ENCODE measurements around the gene FGF4. TPM values are rescaled to one million over a fixed set of nuclear protein-coding genes. Genes with fewer than 3 reads are reported as not detected.

Gene FGF4
- total and polyA plus RNA-seq, 10 of the 15 experiments (the other 5 are each of a cell fraction or from before 2014, with no cell fraction given): not detected

- Histone ChIP-seq H4K20me1 (ENCODE audit: control insufficient read depth, insufficient read depth) (no peaks in the 10 kb centered on the region), H3K4me3 (no peak overlapping the region), H3K9me3 (replicated peaks; ENCODE audit: control insufficient read depth, insufficient read depth, low read length) (no peaks in the 10 kb centered on the region; the same call in 2 of the 3 replicates), H3K36me3 (ENCODE audit: control insufficient read depth in 2 of 2, insufficient read depth in 2 of 2, low read length in 1 of 2) (no peaks in the 10 kb centered on the region), H3K9ac (ENCODE audit: control insufficient read depth, insufficient read depth, low read length) (no peak overlapping the region), H3K4me2 (ENCODE audit: control insufficient read depth, insufficient read depth) (no peak overlapping the region), H3K79me2 (ENCODE audit: control insufficient read depth, insufficient read depth, low read length) (no peaks in the 10 kb centered on the region), H2AFZ (ENCODE audit: control insufficient read depth, low read depth, low read length) (no peak overlapping the region), H3K27me3 (replicated peaks in 1 of 2; ENCODE audit: control insufficient read depth in 2 of 2, insufficient read depth in 2 of 2, low read length in 1 of 2) (peaks cover 0 to 1% of the 10 kb centered on the region in 2 experiments; a peak in 1 of 4 replicates), H3K27ac (ENCODE audit: control insufficient read depth, insufficient read depth) (no peak overlapping the region), H3K4me1 (ENCODE audit: control insufficient read depth, insufficient read depth, low read length) (no peaks in the 10 kb centered on the region)
- POLR2A ChIA-PET: no interaction called here
- FAIRE-seq (no peak), DNase-seq (ENCODE audit: low read depth, low spot score) (no peak), ATAC-seq (no peak)
- 41% methylated on average over 2 of the region's 2 CpGs for whole genome bisulfite sequencing (ENCODE audit: insufficient coverage, insufficient replicate concordance, low lambda C conversion rate, missing lambda C conversion rate)
- RAD21 ChIA-PET (ENCODE audit: unreplicated experiment): no interaction called here
- intact Hi-C loops (cut with micrococcal nuclease; ENCODE audit: unreplicated experiment): no loop called here
- CTCF ChIA-PET: interaction anchor here (0.6 kb wide), 1 partner anchor 734 kb away, joined by 3 read pairs; no protein-coding TSS in a partner anchor
- TF ChIP-seq ATF3 (IDR thresholded peaks at IDR 0.05; ENCODE audit: borderline replicate concordance, extremely low read depth, low read depth, low read length): no peak
- no peak for TF ChIP-seq SMARCA5 (IDR thresholded peaks at IDR 0.05)
- TF ChIP-seq ZBTB11 (CRISPR knock-in tag; IDR thresholded peaks at IDR 0.05): no peak
- TF ChIP-seq BCLAF1 (IDR thresholded peaks at IDR 0.05): no peak
- TF ChIP-seq NKRF (conservative IDR thresholded peaks at IDR 0.05): no peak
- no peak for TF ChIP-seq JUNB (IDR thresholded peaks at IDR 0.05)
- no peak for TF ChIP-seq NRF1 (conservative IDR thresholded peaks at IDR 0.05; ENCODE audit: low read depth, low read length)
- no peak for TF ChIP-seq YBX1 (IDR thresholded peaks at IDR 0.05)
- no TSS peak for BruUV-seq (replicated peaks)
- in situ Hi-C loops (cut with MboI): no loop called here
- SMC1A ChIA-PET (ENCODE audit: uncharacterized antibody, unreplicated experiment): no interaction called here
These were observed 40.8 kb downstream of the FGF4 start for GRCh38 chr11:69734367-69734766.

Measured in GM12878 (cell line).